Osteoblast (primary cell): ENCODE results near the gene LSM4. TPM values are rescaled to one million over a fixed set of nuclear protein-coding genes. Genes with fewer than 3 reads are reported as not detected.
A peak's percentile ranks its signal among the peaks of the same experiment; 100 is the strongest.
"Not testable (repeated sequence)": the region's sequence is repeated elsewhere in the genome, so short reads cannot be mapped to it uniquely, and the experiment has no call there.

ENCODE experiments used
- DNase-seq: peaks from one replicate; pipeline ENCODE4 v3.0.0; 2011; ENCODE audit warnings: low spot score, mixed read lengths; ENCODE audit not compliant: insufficient read length; ENCODE audit errors: missing footprints
- H2AFZ ChIP-seq: 2 replicates; pipeline ENCODE4 v1.6.0; 2011; ENCODE audit warnings: mild to moderate bottlenecking, low read length
- H3K27ac ChIP-seq: 2 replicates; pipeline ENCODE4 v1.5.1; 2011; ENCODE audit warnings: mild to moderate bottlenecking, low read depth, low read length, moderate library complexity
- H3K27me3 ChIP-seq: 2 replicates; pipeline ENCODE4 v1.6.0; 2012; ENCODE audit warnings: mild to moderate bottlenecking, control low read depth, inconsistent platforms, low read length, moderate library complexity; ENCODE audit not compliant: insufficient read depth
- H3K36me3 ChIP-seq: 2 replicates; pipeline ENCODE4 v1.5.1; 2011; ENCODE audit warnings: mild to moderate bottlenecking, low read length, control low read depth, moderate library complexity; ENCODE audit not compliant: insufficient read depth
- H3K4me1 ChIP-seq: 2 replicates; pipeline ENCODE4 v1.5.1; 2011; ENCODE audit warnings: mild to moderate bottlenecking, low read length, control low read depth, moderate library complexity; ENCODE audit not compliant: insufficient read depth
- H3K4me2 ChIP-seq: 2 replicates; pipeline ENCODE4 v1.6.0; 2011; ENCODE audit warnings: mild to moderate bottlenecking, low read length; ENCODE audit not compliant: insufficient read depth
- H3K4me3 ChIP-seq: fragments of 200-600 bp; sonication (generic); 3 replicates; pipeline ENCODE4 v1.5.1; 2012; ENCODE audit warnings: mild to moderate bottlenecking, low read length, inconsistent platforms; ENCODE audit not compliant: insufficient read depth
- H3K79me2 ChIP-seq: 2 replicates; pipeline ENCODE4 v1.6.0; 2012; ENCODE audit warnings: mild to moderate bottlenecking, low read length, control low read depth, inconsistent platforms; ENCODE audit not compliant: insufficient read depth
- H3K9me3 ChIP-seq: 2 replicates; pipeline ENCODE4 v1.5.1; 2011; ENCODE audit warnings: low read depth, low read length, control low read depth
- H4K20me1 ChIP-seq: 2 replicates; pipeline ENCODE4 v1.6.0; 2012; ENCODE audit warnings: mild to moderate bottlenecking, low read length, control low read depth; ENCODE audit not compliant: insufficient read depth
- total RNA-seq: library from RNA; depleted of rRNA; stranded (reverse); fragments of >200 nt; gene quantifications from 2 replicates; pipeline ENCODE4 v1.2.3, GENCODE V29; 2012
- TF ChIP-seq, protein P1 (sequence below): IDR thresholded peaks from 2 replicates; pipeline ENCODE4 v1.5.1; 2011; ENCODE audit warnings: mild to moderate bottlenecking, low read depth, low read length, moderate library complexity; ENCODE audit errors: extremely low read depth

The LSM4 gene
- total RNA-seq, 1 donor = 74.6 TPM

DNA sequence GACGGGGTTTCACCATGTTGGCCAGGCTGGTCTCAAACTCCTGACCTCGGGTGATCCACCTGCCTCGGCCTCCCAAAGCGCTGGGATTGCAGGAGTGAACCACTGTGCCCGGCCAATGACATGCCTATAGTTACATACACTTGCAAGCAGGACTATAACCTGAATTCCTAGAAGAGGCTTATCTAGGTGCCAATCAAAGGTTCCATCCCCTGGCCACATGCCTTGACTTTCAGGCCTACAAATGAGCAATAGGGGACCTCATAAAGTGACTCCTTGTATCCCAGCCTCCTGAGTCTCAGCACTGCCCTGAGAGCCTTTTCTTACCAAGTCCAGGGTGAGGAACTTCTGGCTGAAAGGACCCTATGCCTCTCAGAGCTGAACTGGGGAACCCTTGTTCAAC is 3.9 kb upstream of the LSM4 start:
- TF ChIP-seq, protein P1, sequence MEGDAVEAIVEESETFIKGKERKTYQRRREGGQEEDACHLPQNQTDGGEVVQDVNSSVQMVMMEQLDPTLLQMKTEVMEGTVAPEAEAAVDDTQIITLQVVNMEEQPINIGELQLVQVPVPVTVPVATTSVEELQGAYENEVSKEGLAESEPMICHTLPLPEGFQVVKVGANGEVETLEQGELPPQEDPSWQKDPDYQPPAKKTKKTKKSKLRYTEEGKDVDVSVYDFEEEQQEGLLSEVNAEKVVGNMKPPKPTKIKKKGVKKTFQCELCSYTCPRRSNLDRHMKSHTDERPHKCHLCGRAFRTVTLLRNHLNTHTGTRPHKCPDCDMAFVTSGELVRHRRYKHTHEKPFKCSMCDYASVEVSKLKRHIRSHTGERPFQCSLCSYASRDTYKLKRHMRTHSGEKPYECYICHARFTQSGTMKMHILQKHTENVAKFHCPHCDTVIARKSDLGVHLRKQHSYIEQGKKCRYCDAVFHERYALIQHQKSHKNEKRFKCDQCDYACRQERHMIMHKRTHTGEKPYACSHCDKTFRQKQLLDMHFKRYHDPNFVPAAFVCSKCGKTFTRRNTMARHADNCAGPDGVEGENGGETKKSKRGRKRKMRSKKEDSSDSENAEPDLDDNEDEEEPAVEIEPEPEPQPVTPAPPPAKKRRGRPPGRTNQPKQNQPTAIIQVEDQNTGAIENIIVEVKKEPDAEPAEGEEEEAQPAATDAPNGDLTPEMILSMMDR = no peak
- DNase-seq = peak; percentile 43
- Histone ChIP-seq H3K27ac (no peak overlapping the region), H2AFZ (peak overlapping the region; percentile 29), H3K9me3 (no peaks in the 10 kb centered on the region), H3K79me2 (peaks cover 11% of the 10 kb centered on the region), H3K27me3 (no peaks in the 10 kb centered on the region), H4K20me1 (no peaks in the 10 kb centered on the region), H3K4me1 (peaks cover 29% of the 10 kb centered on the region), H3K4me2 (no peak overlapping the region), H3K4me3 (no peak overlapping the region), H3K36me3 (no peaks in the 10 kb centered on the region)

DNA sequence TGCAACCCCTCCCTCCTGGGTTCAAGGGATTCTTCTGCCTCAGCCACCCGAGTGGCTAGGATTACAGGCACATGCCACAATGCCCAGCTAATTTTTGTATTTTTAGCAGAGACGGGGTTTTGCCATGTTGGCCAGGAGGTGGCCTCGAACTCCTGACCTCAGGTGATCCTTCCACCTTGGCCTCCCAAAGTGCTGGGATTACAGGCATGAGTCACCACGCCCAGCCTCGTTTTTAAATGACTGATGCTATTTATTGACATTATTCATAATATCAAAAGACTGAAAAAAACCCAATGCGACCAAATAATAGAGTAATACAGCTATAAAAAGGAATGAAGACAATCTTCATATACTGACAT is 1.5 kb upstream of the LSM4 start:
- H4K20me1 ChIP-seq, H3K4me3 ChIP-seq, H3K36me3 ChIP-seq, H3K27me3 ChIP-seq, H3K9me3 ChIP-seq, H3K4me2 ChIP-seq, H2AFZ ChIP-seq, DNase-seq, H3K27ac ChIP-seq: not testable (repeated sequence)
- H3K4me1 ChIP-seq = peaks cover 33% of the 10 kb centered on the region
- peaks cover 35% of the 10 kb centered on the region for H3K79me2 ChIP-seq

DNA sequence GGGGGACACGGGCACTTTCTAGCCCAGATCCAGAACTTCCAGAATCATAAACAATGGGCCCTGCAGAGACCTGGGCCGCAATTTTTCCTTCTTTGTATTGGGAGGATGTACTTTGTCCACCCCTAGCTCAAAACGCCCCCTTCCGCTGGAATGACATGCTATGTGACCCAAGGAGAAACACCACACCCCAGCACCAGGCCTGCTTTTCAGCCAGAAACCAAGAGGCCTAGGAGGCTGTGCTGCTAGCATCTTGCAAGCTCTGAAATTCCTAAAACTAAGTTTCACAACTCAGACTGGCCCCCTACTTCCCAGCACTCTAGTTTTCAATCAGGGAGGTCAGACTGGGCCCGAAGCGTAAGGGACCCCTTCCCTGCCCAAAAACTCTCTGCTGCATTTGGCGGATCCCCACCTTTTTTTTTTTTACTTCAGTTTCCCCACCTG is 538 bp downstream of the LSM4 start:
- peaks cover 25% of the 10 kb centered on the region for H3K4me1 ChIP-seq
- TF ChIP-seq, protein P1 = peak; percentile 37
- H4K20me1 ChIP-seq = no peaks in the 10 kb centered on the region
- DNase-seq = peak; percentile 96
- no peaks in the 10 kb centered on the region for H3K9me3 ChIP-seq
- peak overlapping the region; percentile 86 for H3K27ac ChIP-seq
- H3K36me3 ChIP-seq = peaks cover 3% of the 10 kb centered on the region
- H3K79me2 ChIP-seq = peaks cover 50% of the 10 kb centered on the region
- peak overlapping the region; percentile 95 for H3K4me3 ChIP-seq
- H3K4me2 ChIP-seq = peak overlapping the region; percentile 98
- H3K27me3 ChIP-seq = no peaks in the 10 kb centered on the region
- H2AFZ ChIP-seq = peak overlapping the region; percentile 83

DNA sequence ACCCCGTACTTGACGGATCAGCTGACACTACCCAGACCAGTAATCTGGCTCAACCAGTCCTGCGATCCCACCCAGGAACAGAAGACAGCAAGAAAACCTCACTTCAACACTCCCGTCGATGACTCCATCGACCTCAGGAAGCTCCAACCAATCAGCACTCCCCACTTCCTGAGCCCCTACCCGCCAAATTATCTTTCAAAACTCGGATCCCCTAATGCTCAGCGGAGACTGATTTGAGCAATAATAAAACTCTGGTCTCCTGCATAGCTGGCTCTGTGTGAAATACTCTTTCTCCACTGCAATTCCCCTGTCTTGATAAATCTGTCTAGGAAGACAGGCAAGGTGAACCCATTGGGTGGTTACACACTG is 1.2 kb downstream of the LSM4 start:
- DNase-seq = peak; percentile 21
- peaks cover 50% of the 10 kb centered on the region for H3K79me2 ChIP-seq

More for the DNA sequence above, 1.2 kb downstream of the LSM4 start:
- Histone ChIP-seq H3K4me2 (peak overlapping the region; percentile 98), H3K36me3 (peaks cover 3% of the 10 kb centered on the region), H2AFZ (peak overlapping the region; percentile 83), H3K27ac (peak overlapping the region; percentile 86), H3K4me3 (peak overlapping the region; percentile 95), H4K20me1 (no peaks in the 10 kb centered on the region), H3K27me3 (no peaks in the 10 kb centered on the region), H3K9me3 (no peaks in the 10 kb centered on the region), H3K4me1 (peaks cover 25% of the 10 kb centered on the region)
- TF ChIP-seq, protein P1 = no peak
